Kidney (tissue), 14 donors: ENCODE measurements around the gene FUS. TPM values are rescaled to one million over a fixed set of nuclear protein-coding genes. Genes with fewer than 3 reads are reported as not detected.

Experiments used
- DNase-seq, 5 donors: peaks; one replicate each; pipeline ENCODE4 v3.0.0-alpha.2; 2013 to 2020
- FAIRE-seq: peaks from 2 replicates; lab custom pipeline; 2012; peaks lifted over from hg19 to GRCh38; lab: Jason Lieb, UNC
- H3K27ac ChIP-seq, 2 donors: one replicate each; pipeline ENCODE4 v1.7.0; 2013; ENCODE audit warnings: low read depth in 2 of 2, low read length in 2 of 2, inconsistent platforms in 1 of 2
- H3K27me3 ChIP-seq: one replicate; pipeline ENCODE4 v1.7.1; 2013; ENCODE audit warnings: low read length, inconsistent platforms; ENCODE audit not compliant: control insufficient read depth, insufficient read depth
- H3K36me3 ChIP-seq, 3 donors: one replicate each; pipeline versions ENCODE4 v1.7.0 to v1.7.1; 2013; ENCODE audit warnings: low read length in 3 of 3, control low read depth in 1 of 3, inconsistent platforms in 1 of 3; ENCODE audit not compliant: insufficient read depth in 3 of 3, control insufficient read depth in 2 of 3
- H3K4me1 ChIP-seq, 3 donors: one replicate each; pipeline versions ENCODE4 v1.7.0 to v1.7.1; 2013; ENCODE audit warnings: low read length in 3 of 3, inconsistent platforms in 1 of 3, low read depth in 1 of 3; ENCODE audit not compliant: control insufficient read depth in 2 of 3, insufficient read depth in 2 of 3
- H3K4me3 ChIP-seq, 3 donors: one replicate each; pipeline versions ENCODE4 v1.7.0 to v1.8.1; 2013; ENCODE audit warnings: low read length in 3 of 3, control low read depth in 1 of 3, inconsistent platforms in 1 of 3
- H3K9ac ChIP-seq, 3 donors: one replicate each; pipeline versions ENCODE4 v1.7.0 to v1.7.1; 2013; ENCODE audit warnings: low read length in 3 of 3, control low read depth in 1 of 3, inconsistent platforms in 1 of 3
- H3K9me3 ChIP-seq, 3 donors: one replicate each; pipeline versions ENCODE4 v1.7.0 to v1.7.1; 2013; ENCODE audit warnings: low read length in 3 of 3, control low read depth in 1 of 3, inconsistent platforms in 1 of 3; ENCODE audit not compliant: control insufficient read depth in 2 of 3, insufficient read depth in 1 of 3
- CTCF ChIP-seq: IDR thresholded peaks from 3 replicates; pipeline ENCODE4 v1.5.1; 2012; ENCODE audit warnings: mild to moderate bottlenecking, moderate library complexity, borderline replicate concordance; ENCODE audit not compliant: insufficient read depth; ENCODE audit errors: extremely low read depth
- intact Hi-C: fragments of 100-400 bp; cut with DNase I; formaldehyde crosslinking; loops from one replicate; pipeline ENCODE4 v1.11.1; 2022
- polyA plus RNA-seq: library from polyadenylated mRNA; stranded (reverse); fragments of 350-450 nt; fragmentation: Illumina TruSeq; extraction: RNeasy Lipid Tissue Mini Kit (QIAGEN cat#74804); gene quantifications from one replicate; pipeline ENCODE4 v1.2.3, GENCODE V29; 2014; ENCODE audit warnings: low read depth, low replicate concordance; ENCODE audit not compliant: insufficient read depth
- total RNA-seq: library from RNA; stranded (reverse); fragmentation: NEBNext Ultra II Directional; extraction: Animal tissue kit (Norgen Biotek cat#: 25700); gene quantifications from one replicate; pipeline ENCODE4 v1.2.1, GENCODE V29; 2021
- donor health status: control.
- donor health status: control.
- donor health status: control.
- donor health status: control.
- donor health status: control.
- donor health status: DM: yes; HTN: yes; CAD: no.
- donor health status: Normal renal cell carcinoma (clear cell type).

The FUS gene
- total and polyA plus RNA-seq, 2 donors from 2014 or later = 180 to 333 TPM

- intact Hi-C loops = no loop called here
- no peak for DNase-seq
- Histone ChIP-seq H3K27ac (no peak overlapping the region), H3K4me1 (peaks cover 0 to 11% (median 7%) of the 10 kb centered on the region in 3 donors), H3K36me3 (no peaks in the 10 kb centered on the region), H3K27me3 (peaks cover 3% of the 10 kb centered on the region), H3K9ac (no peak overlapping the region), H3K9me3 (no peaks in the 10 kb centered on the region), H3K4me3 (no peak overlapping the region)
- FAIRE-seq = no peak
- TF ChIP-seq CTCF = no peak
Measured at GRCh38 chr16:31145398-31145990, 34.4 kb upstream of the FUS start.

- peak overlapping the region in 1 of 3 donors; percentile 25 for H3K4me3 ChIP-seq
- no peak for TF ChIP-seq CTCF
- peaks cover 3% of the 10 kb centered on the region for H3K27me3 ChIP-seq
- H3K27ac ChIP-seq = no peak overlapping the region
- intact Hi-C loops = no loop called here
- H3K36me3 ChIP-seq = no peaks in the 10 kb centered on the region
- no peak for DNase-seq
- H3K9ac ChIP-seq = no peak overlapping the region
- no peaks in the 10 kb centered on the region for H3K9me3 ChIP-seq
- FAIRE-seq = no peak
- peaks cover 0 to 4% (median 0%) of the 10 kb centered on the region in 3 donors for H3K4me1 ChIP-seq
Measured at GRCh38 chr16:31147574-31147973, 32.4 kb upstream of the FUS start.

- TF ChIP-seq CTCF = no peak
- no peak for FAIRE-seq
- intact Hi-C loops = no loop called here
- no peaks in the 10 kb centered on the region for H3K4me1 ChIP-seq
- no peak overlapping the region for H3K9ac ChIP-seq
- no peak overlapping the region for H3K27ac ChIP-seq
- no peaks in the 10 kb centered on the region for H3K36me3 ChIP-seq
- peaks cover 3% of the 10 kb centered on the region for H3K27me3 ChIP-seq
- no peaks in the 10 kb centered on the region for H3K9me3 ChIP-seq
- peak in 3 of 5 donors; percentile 35 to 65 (median 43) for DNase-seq
- H3K4me3 ChIP-seq = peak overlapping the region in 1 of 3 donors; percentile 25
Measured at GRCh38 chr16:31148281-31148728, 31.6 kb upstream of the FUS start.

- no peaks in the 10 kb centered on the region for H3K36me3 ChIP-seq
- H3K4me1 ChIP-seq = no peaks in the 10 kb centered on the region
- H3K4me3 ChIP-seq = no peak overlapping the region
- no peaks in the 10 kb centered on the region for H3K9me3 ChIP-seq
- DNase-seq (no peak), FAIRE-seq (no peak)
- intact Hi-C loops = no loop called here
- no peak for TF ChIP-seq CTCF
- H3K27me3 ChIP-seq = peaks cover 3% of the 10 kb centered on the region
- H3K27ac ChIP-seq = no peak overlapping the region
- no peak overlapping the region for H3K9ac ChIP-seq
Measured at GRCh38 chr16:31148896-31149295, 31.0 kb upstream of the FUS start.
